HEK293T (cell line): ENCODE measurements around the gene SAV1.
A peak's percentile ranks its signal among the peaks of the same experiment; 100 is the strongest.

Source experiments
- CTCF ChIA-PET: fragments of 350-600 bp; formaldehyde crosslinking; extraction: SDS; loops from one replicate; lab custom pipeline; 2021; ENCODE audit warnings: antibody characterized with exemption, inconsistent platforms; lab: Yijun Ruan, JAX
- POLR2A ChIA-PET: fragments of 350-600 bp; formaldehyde crosslinking; extraction: SDS; loops from one replicate; lab custom pipeline; 2020; ENCODE audit warnings: antibody characterized with exemption, inconsistent platforms; lab: Yijun Ruan, JAX
- DNase-seq: peaks from one replicate; pipeline ENCODE4 v3.0.0; 2012; ENCODE audit warnings: mixed read lengths; ENCODE audit errors: extremely low spot score
- ARNT ChIP-seq: fragments of 450-650 bp; IDR thresholded peaks from 2 replicates; pipeline ENCODE4 v1.6.1; 2017; ENCODE audit warnings: mild to moderate bottlenecking
- BHLHE40 ChIP-seq: fragments of 450-650 bp; IDR thresholded peaks from 2 replicates; pipeline ENCODE4 v1.6.1; 2016; ENCODE audit warnings: mild to moderate bottlenecking, moderate library complexity, borderline replicate concordance
- CTBP1 ChIP-seq: fragments of 450-650 bp; IDR thresholded peaks from 2 replicates; pipeline ENCODE4 v1.6.1; 2016; ENCODE audit warnings: borderline replicate concordance
- ELF4 ChIP-seq: fragments of 450-650 bp; IDR thresholded peaks from 2 replicates; pipeline ENCODE4 v1.6.1; 2017; ENCODE audit warnings: antibody characterized with exemption
- FOXA1 ChIP-seq: fragments of 450-650 bp; IDR thresholded peaks from 2 replicates; pipeline ENCODE4 v1.6.1; 2016; ENCODE audit warnings: mild to moderate bottlenecking
- FOXK2 ChIP-seq: fragments of 450-650 bp; IDR thresholded peaks from 2 replicates; pipeline ENCODE4 v1.6.1; 2016; ENCODE audit warnings: mild to moderate bottlenecking
- FOXM1 ChIP-seq: fragments of 450-650 bp; IDR thresholded peaks from 2 replicates; pipeline ENCODE4 v1.6.1; 2017; ENCODE audit warnings: mild to moderate bottlenecking, borderline replicate concordance
- HDGF ChIP-seq: fragments of 450-650 bp; IDR thresholded peaks from 2 replicates; pipeline ENCODE4 v1.6.1; 2017; ENCODE audit warnings: antibody characterized with exemption, borderline replicate concordance
- L3MBTL2 ChIP-seq: fragments of 450-650 bp; conservative IDR thresholded peaks from 2 replicates; pipeline ENCODE4 v1.6.1; 2016; ENCODE audit warnings: mild to moderate bottlenecking
- LEF1 ChIP-seq: fragments of 450-650 bp; IDR thresholded peaks from 2 replicates; pipeline ENCODE4 v1.6.1; 2017; ENCODE audit warnings: mild to moderate bottlenecking, borderline replicate concordance
- NFRKB ChIP-seq: fragments of 450-650 bp; IDR thresholded peaks from 2 replicates; pipeline ENCODE4 v1.6.1; 2016; ENCODE audit warnings: mild to moderate bottlenecking, moderate library complexity
- PKNOX1 ChIP-seq: fragments of 450-650 bp; IDR thresholded peaks from 2 replicates; pipeline ENCODE4 v1.6.1; 2016
- SP1 ChIP-seq: fragments of 450-650 bp; IDR thresholded peaks from 2 replicates; pipeline ENCODE4 v1.6.1; 2017
- SUZ12 ChIP-seq: fragments of 450-650 bp; IDR thresholded peaks from 2 replicates; pipeline ENCODE4 v1.6.1; 2016; ENCODE audit warnings: mild to moderate bottlenecking
- TARDBP ChIP-seq: fragments of 450-650 bp; IDR thresholded peaks from 2 replicates; pipeline ENCODE4 v1.6.1; 2016
- ZNF384 ChIP-seq: fragments of 450-650 bp; IDR thresholded peaks from 2 replicates; pipeline ENCODE4 v1.6.1; 2016

SAV1 gene

GRCh38 chr14:50603565-50603964 lies 64.5 kb downstream of the SAV1 start:
- DNase-seq = no peak
- no peak for TF ChIP-seq SP1
- no peak for TF ChIP-seq FOXK2
- TF ChIP-seq BHLHE40 = no peak
- TF ChIP-seq FOXM1 = no peak
- TF ChIP-seq CTBP1 = no peak
- TF ChIP-seq ZNF384 = no peak
- no peak for TF ChIP-seq LEF1
- no peak for TF ChIP-seq ELF4
- TF ChIP-seq ARNT = no peak
- no peak for TF ChIP-seq TARDBP
- no peak for TF ChIP-seq PKNOX1
- TF ChIP-seq L3MBTL2 = no peak
- no peak for TF ChIP-seq FOXA1
- TF ChIP-seq HDGF = no peak
- TF ChIP-seq NFRKB = no peak
- TF ChIP-seq SUZ12 = no peak
- CTCF ChIA-PET = interaction anchor here (1.1 kb wide), 1 partner anchor 173 kb away, joined by 3 read pairs; no protein-coding TSS in a partner anchor
- POLR2A ChIA-PET = no interaction called here

GRCh38 chr14:50602035-50602434 lies 66.1 kb downstream of the SAV1 start:
- no peak for DNase-seq
- TF ChIP-seq FOXA1 = no peak
- no peak for TF ChIP-seq SUZ12
- TF ChIP-seq CTBP1 = no peak
- no peak for TF ChIP-seq BHLHE40
- TF ChIP-seq PKNOX1 = no peak
- TF ChIP-seq L3MBTL2 = no peak
- TF ChIP-seq TARDBP = no peak
- ChIA-PET POLR2A (interaction anchor here (1.0 to 1.2 kb wide), 2 partner anchors 42 to 66 kb away, joined by 4 to 5 read pairs; partner anchors contain the start of genes ATL1 and SAV1), CTCF (interaction anchor here (1.2 to 2.7 kb wide), 3 partner anchors 17 to 172 kb away, joined by 5 to 11 read pairs (median 6); no protein-coding TSS in a partner anchor)

GRCh38 chr14:50601394-50601793 lies 66.7 kb downstream of the SAV1 start:
- ChIA-PET POLR2A (interaction anchor here (1.0 to 1.5 kb wide), 4 partner anchors 41 to 173 kb away, joined by 3 to 5 read pairs (median 4); partner anchors contain the start of genes ATL1 and SAV1), CTCF (interaction anchor here (1.2 to 2.7 kb wide), 6 partner anchors 16 to 174 kb away, joined by 4 to 11 read pairs (median 6); no protein-coding TSS in a partner anchor)
- DNase-seq = no peak
- TF ChIP-seq ZNF384 = no peak
- no peak for TF ChIP-seq L3MBTL2
- no peak for TF ChIP-seq FOXK2
- TF ChIP-seq ELF4 = no peak
- TF ChIP-seq NFRKB = no peak
- TF ChIP-seq PKNOX1 = no peak
- TF ChIP-seq BHLHE40 = no peak
- no peak for TF ChIP-seq TARDBP
- no peak for TF ChIP-seq CTBP1
- no peak for TF ChIP-seq FOXM1
- no peak for TF ChIP-seq LEF1
- TF ChIP-seq SUZ12 = no peak
- no peak for TF ChIP-seq HDGF
- TF ChIP-seq FOXA1 = no peak
- no peak for TF ChIP-seq SP1
- no peak for TF ChIP-seq ARNT

GRCh38 chr14:50600849-50601248 lies 67.3 kb downstream of the SAV1 start:
- ChIA-PET CTCF (interaction anchor here (0.7 to 2.7 kb wide), 8 partner anchors 16 to 260 kb away, joined by 4 to 11 read pairs (median 5); no protein-coding TSS in a partner anchor), POLR2A (interaction anchor here (1.2 to 1.5 kb wide), 2 partner anchors 40 to 173 kb away, joined by 3 to 4 read pairs; partner anchors contain the start of gene ATL1)
- DNase-seq = no peak
- TF ChIP-seq LEF1 (no peak), FOXM1 (no peak), CTBP1 (no peak), BHLHE40 (no peak), ELF4 (no peak), SP1 (no peak), FOXA1 (no peak), NFRKB (no peak), FOXK2 (no peak), ZNF384 (no peak), PKNOX1 (no peak)

- ChIA-PET CTCF (interaction anchor here (0.6 to 2.7 kb wide), 8 partner anchors 17 to 260 kb away, joined by 3 to 11 read pairs (median 4); no protein-coding TSS in a partner anchor), POLR2A (interaction anchor here (0.6 to 1.5 kb wide), 2 partner anchors 39 to 94 kb away, joined by 3 to 4 read pairs; partner anchors contain the start of gene ATL1)
- TF ChIP-seq PKNOX1 (peak; percentile 65), ZNF384 (peak; percentile 91), NFRKB (no peak), FOXM1 (no peak)
- peak; percentile 32 for DNase-seq
These were observed 68.2 kb downstream of the SAV1 start for GRCh38 chr14:50599700-50600444.
